ENCODE data around the gene SCRT2. TPM values are rescaled to one million over a fixed set of nuclear protein-coding genes. Genes with fewer than 3 reads are reported as not detected.
A peak's percentile ranks its signal among the peaks of the same experiment; 100 is the strongest.

SCRT2 gene
- polyA plus RNA-seq, 3 donors, result not detected

GRCh38 chr20:658731-659291 is 16.8 kb downstream of the SCRT2 start:
- no peak for TF ChIP-seq CTCF (IDR thresholded peaks at IDR 0.05)
- intact Hi-C loops (cut with micrococcal nuclease), result loop anchor here in 1 of 2 donors (10.0 kb wide), 1 partner anchor 176 kb away; the partner anchor contains the start of gene FAM110A
- Histone ChIP-seq H4K20me1 (ENCODE audit: insufficient read depth, low read length) (no peaks in the 10 kb centered on the region), H3K79me2 (ENCODE audit: insufficient read depth, low read length) (no peaks in the 10 kb centered on the region), H3K9ac (ENCODE audit: insufficient read depth, low read length, poor library complexity, severe bottlenecking) (no peak overlapping the region), H3K27me3 (ENCODE audit: control insufficient read depth in 2 of 2, insufficient read depth in 2 of 2, low read length in 2 of 2) (peaks cover 4 to 14% of the 10 kb centered on the region in 2 donors), H2AFZ (ENCODE audit: insufficient read depth, low read depth, low read length, poor library complexity, severe bottlenecking) (no peak overlapping the region), H3K4me2 (replicated peaks; ENCODE audit: extremely low read depth, low read length, poor library complexity, severe bottlenecking) (peak overlapping the region; percentile 28), H3K36me3 (replicated peaks in 1 of 2; ENCODE audit: control insufficient read depth in 1 of 2, insufficient read depth in 2 of 2, low read length in 2 of 2) (no peaks in the 10 kb centered on the region), H3K4me1 (ENCODE audit: control insufficient read depth in 1 of 2, insufficient read depth in 2 of 2, low read length in 2 of 2) (peaks cover 68 to 81% of the 10 kb centered on the region in 2 donors), H3K4me3 (replicated peaks in 1 of 3; ENCODE audit: low read depth in 2 of 3, low read length in 3 of 3) (peak overlapping the region in 1 of 3 experiments; percentile 46), H3K9me3 (replicated peaks in 1 of 2; ENCODE audit: control insufficient read depth in 1 of 2, insufficient read depth in 1 of 2, low read length in 2 of 2) (no peaks in the 10 kb centered on the region), H3K27ac (ENCODE audit: low read depth in 1 of 2, low read length in 2 of 2) (peak overlapping the region in 1 of 2 donors; percentile 84)
- peaks cover 8% of the 10 kb centered on the region in 2 donors for H3K36me3 Mint-ChIP-seq
- H3K4me3 Mint-ChIP-seq, result peak overlapping the region in 1 of 2 donors; percentile 11
- H3K4me1 Mint-ChIP-seq, result peaks cover 78% of the 10 kb centered on the region
- peaks cover 14 to 21% (median 20%) of the 10 kb centered on the region in 3 donors for H3K27me3 Mint-ChIP-seq (ENCODE audit: low read depth in 3 of 3)
- peak in 2 of 3 donors; percentile 59 to 70 for DNase-seq
- no CpG with 5 or more reads among the region's 5 CpGs for WGBS (ENCODE audit: insufficient coverage)
- H3K27ac Mint-ChIP-seq, result peak overlapping the region; percentile 63 to 98 (median 88)
- peaks cover 0 to 13% (median 7%) of the 10 kb centered on the region in 7 donors for H3K9me3 Mint-ChIP-seq

GRCh38 chr20:658202-658601 is 17.4 kb downstream of the SCRT2 start:
- intact Hi-C loops (cut with micrococcal nuclease), result loop anchor here in 1 of 2 donors (10.0 kb wide), 1 partner anchor 177 kb away; the partner anchor contains the start of gene FAM110A
- Histone ChIP-seq H2AFZ (ENCODE audit: insufficient read depth, low read depth, low read length, poor library complexity, severe bottlenecking) (no peak overlapping the region), H3K79me2 (ENCODE audit: insufficient read depth, low read length) (no peaks in the 10 kb centered on the region), H3K4me2 (replicated peaks; ENCODE audit: extremely low read depth, low read length, poor library complexity, severe bottlenecking) (no peak overlapping the region), H3K27me3 (ENCODE audit: control insufficient read depth in 2 of 2, insufficient read depth in 2 of 2, low read length in 2 of 2) (peaks cover 4 to 10% of the 10 kb centered on the region in 2 donors), H3K9me3 (replicated peaks in 1 of 2; ENCODE audit: control insufficient read depth in 1 of 2, insufficient read depth in 1 of 2, low read length in 2 of 2) (no peaks in the 10 kb centered on the region), H4K20me1 (ENCODE audit: insufficient read depth, low read length) (no peaks in the 10 kb centered on the region), H3K9ac (ENCODE audit: insufficient read depth, low read length, poor library complexity, severe bottlenecking) (no peak overlapping the region), H3K4me3 (replicated peaks in 1 of 3; ENCODE audit: low read depth in 2 of 3, low read length in 3 of 3) (no peak overlapping the region), H3K4me1 (ENCODE audit: control insufficient read depth in 1 of 2, insufficient read depth in 2 of 2, low read length in 2 of 2) (peaks cover 69 to 79% of the 10 kb centered on the region in 2 donors), H3K27ac (ENCODE audit: low read depth in 1 of 2, low read length in 2 of 2) (peak overlapping the region in 1 of 2 donors; percentile 84), H3K36me3 (replicated peaks in 1 of 2; ENCODE audit: control insufficient read depth in 1 of 2, insufficient read depth in 2 of 2, low read length in 2 of 2) (no peaks in the 10 kb centered on the region)
- Mint-ChIP-seq H3K27ac (peak overlapping the region in 1 of 7 donors; percentile 22), H3K9me3 (peaks cover 0 to 10% (median 7%) of the 10 kb centered on the region in 7 donors), H3K4me1 (peaks cover 80% of the 10 kb centered on the region), H3K27me3 (ENCODE audit: low read depth in 3 of 3) (peaks cover 9 to 15% (median 14%) of the 10 kb centered on the region in 3 donors), H3K36me3 (peaks cover 7 to 8% of the 10 kb centered on the region in 2 donors), H3K4me3 (no peak overlapping the region)
- WGBS (ENCODE audit: insufficient coverage), result 80% methylated on average over 2 of the region's 2 CpGs
- TF ChIP-seq CTCF (IDR thresholded peaks at IDR 0.05), result no peak
- DNase-seq, result no peak
